GM23338 (cell line): ENCODE data around the gene FAM53B. TPM values are rescaled to one million over a fixed set of nuclear protein-coding genes. Genes with fewer than 3 reads are reported as not detected.

Experiments
- ATAC-seq: fragments of 200-7000 bp; cut with Tn5 transposase; 3 replicates; pipeline ENCODE4 v1.9.1; 2020
- DNase-seq: peaks from one replicate; pipeline ENCODE4 v3.0.0-alpha.2; 2015; ENCODE audit warnings: low spot score
- H2AFZ ChIP-seq: fragments of 200-600 bp; sonication (generic); 2 replicates; pipeline ENCODE4 v1.8.0; 2016; ENCODE audit warnings: antibody characterized with exemption, mild to moderate bottlenecking, moderate library complexity
- H3F3A ChIP-seq: fragments of 200-600 bp; sonication (generic); replicated peaks from 2 replicates; pipeline ENCODE4 v1.8.0; 2017; ENCODE audit warnings: antibody characterized with exemption, mixed run types, low read depth
- H3K27ac ChIP-seq: fragments of 200-600 bp; sonication (generic); 2 replicates; pipeline ENCODE4 v1.6.1; 2016; ENCODE audit warnings: low read depth
- H3K27me3 ChIP-seq: fragments of 200-600 bp; sonication (generic); 2 replicates; pipeline ENCODE4 v1.8.0; 2016; ENCODE audit warnings: mild to moderate bottlenecking, mixed run types, moderate library complexity; ENCODE audit not compliant: insufficient read depth
- H3K36me3 ChIP-seq: fragments of 200-600 bp; sonication (generic); 2 replicates; pipeline ENCODE4 v1.8.0; 2016; ENCODE audit warnings: mild to moderate bottlenecking; ENCODE audit not compliant: insufficient read depth
- H3K4me1 ChIP-seq: fragments of 200-600 bp; sonication (generic); 2 replicates; pipeline ENCODE4 v1.8.0; 2016; ENCODE audit warnings: mild to moderate bottlenecking, moderate library complexity; ENCODE audit not compliant: insufficient read depth
- H3K4me2 ChIP-seq: fragments of 200-600 bp; sonication (generic); 2 replicates; pipeline ENCODE4 v1.7.1; 2017; ENCODE audit warnings: mixed run types
- H3K4me3 ChIP-seq: fragments of 200-600 bp; sonication (generic); 2 replicates; pipeline ENCODE4 v1.6.1; 2016; ENCODE audit warnings: mixed run types
- H3K79me2 ChIP-seq: fragments of 200-600 bp; sonication (generic); replicated peaks from 2 replicates; pipeline ENCODE4 v1.8.0; 2017; ENCODE audit warnings: mild to moderate bottlenecking; ENCODE audit not compliant: insufficient read depth
- H3K9me2 ChIP-seq: fragments of 200-600 bp; sonication (generic); 2 replicates; pipeline ENCODE4 v1.8.0; 2017; ENCODE audit not compliant: insufficient read depth
- H4K20me1 ChIP-seq: fragments of 200-600 bp; sonication (generic); replicated peaks from 2 replicates; pipeline ENCODE4 v1.8.0; 2017; ENCODE audit warnings: mild to moderate bottlenecking; ENCODE audit not compliant: insufficient read depth
- H3K27ac Mint-ChIP-seq: 2 replicates; pipeline ENCODE4 v1.8.0; 2020; ENCODE audit warnings: inconsistent platforms, mild to moderate bottlenecking, moderate library complexity, mixed read lengths
- H3K27me3 Mint-ChIP-seq: 3 replicates; pipeline ENCODE4 v1.8.0; 2022; ENCODE audit warnings: low read depth, mild to moderate bottlenecking, moderate library complexity, mixed read lengths, inconsistent platforms; ENCODE audit not compliant: insufficient read depth, poor library complexity
- H3K36me3 Mint-ChIP-seq: 3 replicates; pipeline ENCODE4 v1.8.0; 2021; ENCODE audit warnings: low read depth, mild to moderate bottlenecking, inconsistent platforms, moderate library complexity, mixed read lengths
- H3K4me1 Mint-ChIP-seq: 3 replicates; pipeline ENCODE4 v1.8.0; 2020; ENCODE audit warnings: mild to moderate bottlenecking, inconsistent platforms, mixed read lengths
- H3K4me3 Mint-ChIP-seq: 3 replicates; pipeline ENCODE4 v1.8.0; 2021; ENCODE audit warnings: moderate library complexity, mild to moderate bottlenecking, inconsistent platforms, mixed read lengths
- H3K9me3 Mint-ChIP-seq: 3 replicates; pipeline ENCODE4 v1.8.0; 2020; ENCODE audit warnings: moderate library complexity, mild to moderate bottlenecking, inconsistent platforms, mixed read lengths
- CREB1 ChIP-seq: fragments of 250-450 bp; sonication (Bioruptor Pico); IDR thresholded peaks from 2 replicates; pipeline ENCODE4 v1.5.0; 2020; ENCODE audit warnings: low read depth, mild to moderate bottlenecking, moderate library complexity
- ETS1 ChIP-seq: IDR thresholded peaks from 2 replicates; pipeline ENCODE4 v1.6.1; 2016; ENCODE audit warnings: antibody characterized with exemption
- EZH2 ChIP-seq: fragments of 200-600 bp; sonication (generic); IDR thresholded peaks from one replicate; pipeline ENCODE4 v1.8.0; 2017; ENCODE audit warnings: antibody characterized with exemption, mild to moderate bottlenecking, low read depth; ENCODE audit not compliant: unreplicated experiment
- EZH2phosphoT487 ChIP-seq: fragments of 200-600 bp; sonication (generic); IDR thresholded peaks from one replicate; pipeline ENCODE4 v1.8.1; 2018; ENCODE audit warnings: antibody characterized with exemption; ENCODE audit not compliant: unreplicated experiment
- JUNB ChIP-seq: IDR thresholded peaks from one replicate; pipeline ENCODE4 v1.6.1; 2016; ENCODE audit warnings: antibody characterized with exemption; ENCODE audit not compliant: unreplicated experiment
- NANOG ChIP-seq: IDR thresholded peaks from 2 replicates; pipeline ENCODE4 v1.6.1; 2016; ENCODE audit warnings: antibody characterized with exemption, borderline replicate concordance
- STAT1 ChIP-seq: IDR thresholded peaks from one replicate; pipeline ENCODE4 v1.6.1; 2016; ENCODE audit warnings: antibody characterized with exemption; ENCODE audit not compliant: unreplicated experiment
- ZNF114 ChIP-seq: fragments of 250-450 bp; sonication (Bioruptor Pico); IDR thresholded peaks from 2 replicates; pipeline ENCODE4 v1.5.0; 2020; ENCODE audit warnings: mild to moderate bottlenecking, moderate library complexity
- ZNF331 ChIP-seq: fragments of 250-450 bp; sonication (Bioruptor Pico); IDR thresholded peaks from 2 replicates; pipeline ENCODE4 v1.5.0; 2020; ENCODE audit warnings: low read depth, mild to moderate bottlenecking, moderate library complexity
- polyA plus RNA-seq: library from polyadenylated mRNA; unstranded; fragments of >200 nt; fragmentation: Nextera tagmentation; extraction: Ambion mirVana; gene quantifications from 2 replicates; pipeline ENCODE4 v1.2.1, GENCODE V29; 2016
- total RNA-seq: library from RNA; depleted of rRNA; stranded (reverse); fragments of >200 nt; shearing (Covaris generic); gene quantifications from 2 replicates; pipeline ENCODE4 v1.2.3, GENCODE V29; 2014
- TF ChIP-seq, protein P1 (sequence below): IDR thresholded peaks from one replicate; pipeline ENCODE4 v1.6.1; 2018; ENCODE audit warnings: antibody characterized with exemption; ENCODE audit not compliant: unreplicated experiment
- TF ChIP-seq, protein P2 (sequence below), 2 experiments: fragments of 200-600 bp in 1 of 2; sonication (generic) in 1 of 2; conservative IDR thresholded peaks; 2 replicates each; pipeline versions ENCODE4 v1.5.1 to v1.6.1; 2016 to 2017; ENCODE audit warnings: antibody characterized with exemption in 2 of 2, low read depth in 2 of 2, mild to moderate bottlenecking in 2 of 2, moderate library complexity in 1 of 2

FAM53B gene
- total and polyA plus RNA-seq, 2 experiments from 2014 or later, result 3.0 to 20.3 TPM

- DNase-seq (no peak), ATAC-seq (no peak)
- TF ChIP-seq, protein P1, sequence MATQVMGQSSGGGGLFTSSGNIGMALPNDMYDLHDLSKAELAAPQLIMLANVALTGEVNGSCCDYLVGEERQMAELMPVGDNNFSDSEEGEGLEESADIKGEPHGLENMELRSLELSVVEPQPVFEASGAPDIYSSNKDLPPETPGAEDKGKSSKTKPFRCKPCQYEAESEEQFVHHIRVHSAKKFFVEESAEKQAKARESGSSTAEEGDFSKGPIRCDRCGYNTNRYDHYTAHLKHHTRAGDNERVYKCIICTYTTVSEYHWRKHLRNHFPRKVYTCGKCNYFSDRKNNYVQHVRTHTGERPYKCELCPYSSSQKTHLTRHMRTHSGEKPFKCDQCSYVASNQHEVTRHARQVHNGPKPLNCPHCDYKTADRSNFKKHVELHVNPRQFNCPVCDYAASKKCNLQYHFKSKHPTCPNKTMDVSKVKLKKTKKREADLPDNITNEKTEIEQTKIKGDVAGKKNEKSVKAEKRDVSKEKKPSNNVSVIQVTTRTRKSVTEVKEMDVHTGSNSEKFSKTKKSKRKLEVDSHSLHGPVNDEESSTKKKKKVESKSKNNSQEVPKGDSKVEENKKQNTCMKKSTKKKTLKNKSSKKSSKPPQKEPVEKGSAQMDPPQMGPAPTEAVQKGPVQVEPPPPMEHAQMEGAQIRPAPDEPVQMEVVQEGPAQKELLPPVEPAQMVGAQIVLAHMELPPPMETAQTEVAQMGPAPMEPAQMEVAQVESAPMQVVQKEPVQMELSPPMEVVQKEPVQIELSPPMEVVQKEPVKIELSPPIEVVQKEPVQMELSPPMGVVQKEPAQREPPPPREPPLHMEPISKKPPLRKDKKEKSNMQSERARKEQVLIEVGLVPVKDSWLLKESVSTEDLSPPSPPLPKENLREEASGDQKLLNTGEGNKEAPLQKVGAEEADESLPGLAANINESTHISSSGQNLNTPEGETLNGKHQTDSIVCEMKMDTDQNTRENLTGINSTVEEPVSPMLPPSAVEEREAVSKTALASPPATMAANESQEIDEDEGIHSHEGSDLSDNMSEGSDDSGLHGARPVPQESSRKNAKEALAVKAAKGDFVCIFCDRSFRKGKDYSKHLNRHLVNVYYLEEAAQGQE, result no peak
- TF ChIP-seq CREB1, result no peak
- no peak for TF ChIP-seq EZH2phosphoT487
- no peak for TF ChIP-seq ETS1
- no peak for TF ChIP-seq ZNF331 (CRISPR knock-in tag)
- TF ChIP-seq NANOG, result no peak
- peaks cover 32% of the 10 kb centered on the region for H4K20me1 ChIP-seq
- no peak overlapping the region for H3K4me2 ChIP-seq
- no peak overlapping the region for H3K4me3 ChIP-seq
- Mint-ChIP-seq H3K27ac (no peak overlapping the region), H3K9me3 (no peaks in the 10 kb centered on the region), H3K4me1 (peaks cover 39% of the 10 kb centered on the region), H3K4me3 (no peak overlapping the region), H3K27me3 (peaks cover 15% of the 10 kb centered on the region), H3K36me3 (peaks cover 4% of the 10 kb centered on the region; the same call in 1 of the 3 replicates)
- peaks cover 24% of the 10 kb centered on the region for H3K79me2 ChIP-seq
- peaks cover 7% of the 10 kb centered on the region; the same call in 1 of the 2 replicates for H3K27me3 ChIP-seq
- no peaks in the 10 kb centered on the region for H3F3A ChIP-seq
- H3K27ac ChIP-seq, result no peak overlapping the region
- H2AFZ ChIP-seq, result no peak overlapping the region
- no peaks in the 10 kb centered on the region; the same call in 1 of the 2 replicates for H3K36me3 ChIP-seq
- H3K4me1 ChIP-seq, result peaks cover 30% of the 10 kb centered on the region
- no peaks in the 10 kb centered on the region for H3K9me2 ChIP-seq
Measured at GRCh38 chr10:124734311-124735166, 9.6 kb downstream of the FAM53B start.

- Mint-ChIP-seq H3K4me3 (no peak overlapping the region), H3K4me1 (peaks cover 39% of the 10 kb centered on the region), H3K27ac (peak overlapping the region; percentile 67; the same call in 1 of the 2 replicates), H3K36me3 (peaks cover 4% of the 10 kb centered on the region; the same call in 1 of the 3 replicates), H3K27me3 (peaks cover 12% of the 10 kb centered on the region), H3K9me3 (no peaks in the 10 kb centered on the region)
- Histone ChIP-seq H3K36me3 (no peaks in the 10 kb centered on the region; the same call in 1 of the 2 replicates), H3K9me2 (no peaks in the 10 kb centered on the region), H2AFZ (no peak overlapping the region), H3K27ac (no peak overlapping the region), H3K4me2 (no peak overlapping the region), H3F3A (no peaks in the 10 kb centered on the region), H3K79me2 (peaks cover 18% of the 10 kb centered on the region), H4K20me1 (peaks cover 27% of the 10 kb centered on the region; the same call in 1 of the 2 replicates), H3K27me3 (peaks cover under 1% of the 10 kb centered on the region; the same call in 1 of the 2 replicates), H3K4me3 (no peak overlapping the region), H3K4me1 (peaks cover 26% of the 10 kb centered on the region)
- no peak for DNase-seq
- no peak for ATAC-seq
- TF ChIP-seq EZH2, result no peak
- no peak for TF ChIP-seq STAT1
- TF ChIP-seq, protein P2, sequence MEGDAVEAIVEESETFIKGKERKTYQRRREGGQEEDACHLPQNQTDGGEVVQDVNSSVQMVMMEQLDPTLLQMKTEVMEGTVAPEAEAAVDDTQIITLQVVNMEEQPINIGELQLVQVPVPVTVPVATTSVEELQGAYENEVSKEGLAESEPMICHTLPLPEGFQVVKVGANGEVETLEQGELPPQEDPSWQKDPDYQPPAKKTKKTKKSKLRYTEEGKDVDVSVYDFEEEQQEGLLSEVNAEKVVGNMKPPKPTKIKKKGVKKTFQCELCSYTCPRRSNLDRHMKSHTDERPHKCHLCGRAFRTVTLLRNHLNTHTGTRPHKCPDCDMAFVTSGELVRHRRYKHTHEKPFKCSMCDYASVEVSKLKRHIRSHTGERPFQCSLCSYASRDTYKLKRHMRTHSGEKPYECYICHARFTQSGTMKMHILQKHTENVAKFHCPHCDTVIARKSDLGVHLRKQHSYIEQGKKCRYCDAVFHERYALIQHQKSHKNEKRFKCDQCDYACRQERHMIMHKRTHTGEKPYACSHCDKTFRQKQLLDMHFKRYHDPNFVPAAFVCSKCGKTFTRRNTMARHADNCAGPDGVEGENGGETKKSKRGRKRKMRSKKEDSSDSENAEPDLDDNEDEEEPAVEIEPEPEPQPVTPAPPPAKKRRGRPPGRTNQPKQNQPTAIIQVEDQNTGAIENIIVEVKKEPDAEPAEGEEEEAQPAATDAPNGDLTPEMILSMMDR (conservative IDR thresholded peaks at IDR 0.05; ENCODE audit: low read depth in 2 of 2), result no peak
- no peak for TF ChIP-seq CREB1
- TF ChIP-seq ZNF331 (CRISPR knock-in tag), result no peak
- TF ChIP-seq, protein P1, result no peak
- TF ChIP-seq ZNF114 (CRISPR knock-in tag), result no peak
- TF ChIP-seq NANOG, result no peak
- TF ChIP-seq JUNB, result no peak
Measured at GRCh38 chr10:124733571-124734245, 10.5 kb downstream of the FAM53B start.
